ENCODE results near the gene PPEF1. TPM values are rescaled to one million over a fixed set of nuclear protein-coding genes. Genes with fewer than 3 reads are reported as not detected.

PPEF1 gene
- total RNA-seq, 4 donors from 2014 or later, result not detected

DNA sequence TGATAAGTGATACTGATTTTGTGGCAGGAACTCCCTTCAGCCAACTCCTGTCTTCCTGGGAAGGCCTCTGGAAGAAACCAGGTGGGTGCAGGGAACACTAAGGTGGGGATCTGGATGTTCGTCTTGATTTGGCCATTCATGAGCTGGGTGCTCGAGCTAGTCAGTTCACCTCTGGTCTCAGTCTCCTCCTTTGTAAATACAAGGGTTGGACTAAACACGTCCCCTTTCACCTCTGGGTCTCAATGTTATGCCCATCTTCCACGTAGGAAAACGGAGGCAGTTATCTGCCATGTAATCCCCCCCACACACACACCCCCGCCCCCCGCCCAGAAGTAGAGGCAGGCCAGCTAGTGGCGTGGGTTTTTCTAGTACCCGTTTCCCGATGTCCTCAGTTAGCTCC, 31.4 kb upstream of the PPEF1 start:
- no peaks in the 10 kb centered on the region for H3K4me1 ChIP-seq
- H3K9me3 ChIP-seq, result no peaks in the 10 kb centered on the region
- H3K4me3 ChIP-seq, result no peak overlapping the region
- no peaks in the 10 kb centered on the region for H3K27me3 ChIP-seq
- no peak overlapping the region for H3K27ac ChIP-seq
- TF ChIP-seq EP300 (IDR thresholded peaks at IDR 0.05; ENCODE audit: low read depth) (no peak), POLR2AphosphoS5 (IDR thresholded peaks at IDR 0.05) (no peak)
- no peak for DNase-seq
- H3K36me3 ChIP-seq, result no peaks in the 10 kb centered on the region
- intact Hi-C loops (cut with DNase I; ENCODE audit: low total_unique reads) (loop anchor here (5.0 kb wide), 1 partner anchor 1241 kb away; no protein-coding TSS in a partner anchor), in situ Hi-C loops (cut with MboI; ENCODE audit: low pct_ligation_motif_present in 1 of 4, low pct_unique_long_range_greater_than_20kb in 1 of 4, low sequenced_read_pairs in 3 of 4) (no loop called here)
- WGBS, 2 donors (ENCODE audit: low coverage in 1 of 2), result 85% methylated on average over 10 of the region's 10 CpGs; no CpG with 5 or more reads in 1 of the 2 donors

DNA sequence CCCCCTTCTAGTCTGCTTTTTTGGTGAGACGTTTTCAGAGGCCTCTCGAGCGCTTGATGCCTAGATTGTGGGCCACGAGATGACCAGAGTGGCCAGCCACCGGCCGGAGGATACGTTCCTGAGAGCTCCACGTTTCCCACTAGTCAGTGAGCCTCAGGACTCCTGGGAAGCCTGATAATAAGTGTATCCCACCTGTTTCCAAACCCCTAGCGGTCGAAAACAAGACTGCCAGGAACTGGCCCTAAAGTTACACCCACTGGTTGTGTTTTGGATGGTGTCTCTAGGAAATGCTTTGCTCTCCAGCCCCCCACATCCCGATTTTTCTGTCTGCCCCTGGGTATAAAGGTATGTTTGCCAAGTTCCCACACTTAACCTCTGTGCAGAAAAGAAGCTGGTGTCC, 31.0 kb upstream of the PPEF1 start:
- Histone ChIP-seq H3K27ac (no peak overlapping the region), H3K4me3 (no peak overlapping the region), H3K27me3 (no peaks in the 10 kb centered on the region), H3K9me3 (no peaks in the 10 kb centered on the region), H3K4me1 (no peaks in the 10 kb centered on the region), H3K36me3 (no peaks in the 10 kb centered on the region)
- no peak for TF ChIP-seq EP300 (IDR thresholded peaks at IDR 0.05; ENCODE audit: low read depth)
- TF ChIP-seq, protein P1, sequence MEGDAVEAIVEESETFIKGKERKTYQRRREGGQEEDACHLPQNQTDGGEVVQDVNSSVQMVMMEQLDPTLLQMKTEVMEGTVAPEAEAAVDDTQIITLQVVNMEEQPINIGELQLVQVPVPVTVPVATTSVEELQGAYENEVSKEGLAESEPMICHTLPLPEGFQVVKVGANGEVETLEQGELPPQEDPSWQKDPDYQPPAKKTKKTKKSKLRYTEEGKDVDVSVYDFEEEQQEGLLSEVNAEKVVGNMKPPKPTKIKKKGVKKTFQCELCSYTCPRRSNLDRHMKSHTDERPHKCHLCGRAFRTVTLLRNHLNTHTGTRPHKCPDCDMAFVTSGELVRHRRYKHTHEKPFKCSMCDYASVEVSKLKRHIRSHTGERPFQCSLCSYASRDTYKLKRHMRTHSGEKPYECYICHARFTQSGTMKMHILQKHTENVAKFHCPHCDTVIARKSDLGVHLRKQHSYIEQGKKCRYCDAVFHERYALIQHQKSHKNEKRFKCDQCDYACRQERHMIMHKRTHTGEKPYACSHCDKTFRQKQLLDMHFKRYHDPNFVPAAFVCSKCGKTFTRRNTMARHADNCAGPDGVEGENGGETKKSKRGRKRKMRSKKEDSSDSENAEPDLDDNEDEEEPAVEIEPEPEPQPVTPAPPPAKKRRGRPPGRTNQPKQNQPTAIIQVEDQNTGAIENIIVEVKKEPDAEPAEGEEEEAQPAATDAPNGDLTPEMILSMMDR (IDR thresholded peaks at IDR 0.05), result no peak
- no peak for TF ChIP-seq POLR2A (IDR thresholded peaks at IDR 0.05)
- no peak for TF ChIP-seq POLR2AphosphoS5 (IDR thresholded peaks at IDR 0.05)
- intact Hi-C loops (cut with DNase I; ENCODE audit: low total_unique reads) (loop anchor here (5.0 kb wide), 1 partner anchor 1241 kb away; no protein-coding TSS in a partner anchor), in situ Hi-C loops (cut with MboI; ENCODE audit: low pct_ligation_motif_present in 1 of 4, low pct_unique_long_range_greater_than_20kb in 1 of 4, low sequenced_read_pairs in 3 of 4) (no loop called here)
- WGBS, 2 donors (ENCODE audit: low coverage in 1 of 2), result 77% methylated on average over 11 of the region's 11 CpGs; no CpG with 5 or more reads in 1 of the 2 donors
- DNase-seq, result no peak

DNA sequence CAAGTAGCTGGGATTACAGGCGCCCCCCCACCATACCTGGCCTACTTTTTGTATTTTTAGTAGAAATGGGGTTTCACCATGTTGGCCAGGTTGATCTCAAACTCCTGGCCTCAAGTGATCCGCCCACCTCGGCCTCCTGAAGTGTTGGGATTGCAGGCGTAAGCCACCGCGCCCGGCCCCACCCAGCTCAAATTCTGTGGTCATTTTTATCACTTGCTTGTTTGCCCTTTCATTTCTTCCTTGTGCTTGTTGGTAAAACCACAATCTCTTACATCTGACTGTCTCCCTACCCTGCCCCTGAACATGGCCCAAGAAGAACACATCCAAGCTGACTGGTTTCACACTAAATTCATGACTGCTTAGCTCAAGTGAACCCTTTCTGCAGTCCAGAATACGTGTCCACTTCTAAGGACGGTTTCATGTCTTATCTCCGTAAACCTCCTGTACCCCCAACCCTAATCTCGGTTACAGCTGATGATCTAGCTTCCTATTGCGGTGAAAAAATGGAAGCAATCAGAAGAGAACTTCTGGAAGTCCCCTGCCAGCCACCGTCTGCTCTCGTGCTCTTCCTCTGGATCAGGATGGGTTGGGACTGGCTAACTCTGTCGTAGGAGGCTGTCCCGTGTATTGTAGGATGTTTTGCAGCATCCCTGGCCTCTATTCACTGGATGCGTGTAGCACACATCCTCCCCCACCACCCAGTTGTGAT, 30.1 kb upstream of the PPEF1 start:
- WGBS, 2 donors (ENCODE audit: low coverage in 1 of 2), result 78% methylated on average over 17 of the region's 17 CpGs; no CpG with 5 or more reads in 1 of the 2 donors
- peak; percentile 13 for DNase-seq
- Histone ChIP-seq H3K4me1 (no peaks in the 10 kb centered on the region), H3K9me3 (no peaks in the 10 kb centered on the region), H3K36me3 (no peaks in the 10 kb centered on the region), H3K27me3 (no peaks in the 10 kb centered on the region), H3K27ac (no peak overlapping the region), H3K4me3 (no peak overlapping the region)
- in situ Hi-C loops (cut with MboI; ENCODE audit: low pct_ligation_motif_present in 1 of 4, low pct_unique_long_range_greater_than_20kb in 1 of 4, low sequenced_read_pairs in 3 of 4) (no loop called here), intact Hi-C loops (cut with DNase I; ENCODE audit: low total_unique reads) (loop anchor here (5.0 kb wide), 1 partner anchor 1240 kb away; no protein-coding TSS in a partner anchor)
- TF ChIP-seq EP300 (IDR thresholded peaks at IDR 0.05; ENCODE audit: low read depth) (no peak), POLR2AphosphoS5 (IDR thresholded peaks at IDR 0.05) (no peak), POLR2A (IDR thresholded peaks at IDR 0.05) (no peak)
- TF ChIP-seq, protein P1 (IDR thresholded peaks at IDR 0.05), result no peak

DNA sequence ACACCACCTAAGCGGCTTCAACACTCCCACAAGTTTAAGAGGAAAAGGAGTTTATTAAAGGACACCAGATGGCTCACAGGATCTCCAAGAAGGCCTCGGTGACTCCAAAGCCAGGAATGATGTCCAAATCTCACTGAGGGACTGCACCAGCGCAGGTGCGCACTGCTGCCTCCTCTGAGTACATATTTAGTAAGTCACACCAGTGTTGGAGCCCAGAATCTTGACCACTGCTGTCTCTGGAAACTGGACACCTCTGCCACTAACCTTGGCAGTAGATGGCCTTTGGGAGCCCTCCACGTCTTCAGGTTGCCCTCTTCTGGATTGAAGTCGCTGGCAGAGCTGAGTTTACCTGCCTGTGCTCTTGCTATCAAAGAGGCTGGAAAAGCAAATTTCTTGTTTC, 25.4 kb upstream of the PPEF1 start:
- H3K27me3 ChIP-seq, result no peaks in the 10 kb centered on the region
- H3K27ac ChIP-seq, result no peak overlapping the region
- H3K4me1 ChIP-seq, result no peaks in the 10 kb centered on the region
- no peak overlapping the region for H3K4me3 ChIP-seq
- DNase-seq, result no peak
- intact Hi-C loops (cut with DNase I; ENCODE audit: low total_unique reads) (no loop called here), in situ Hi-C loops (cut with MboI; ENCODE audit: low pct_ligation_motif_present in 1 of 4, low pct_unique_long_range_greater_than_20kb in 1 of 4, low sequenced_read_pairs in 3 of 4) (no loop called here)
- TF ChIP-seq POLR2A (IDR thresholded peaks at IDR 0.05) (no peak), EP300 (IDR thresholded peaks at IDR 0.05; ENCODE audit: low read depth) (no peak), POLR2AphosphoS5 (IDR thresholded peaks at IDR 0.05) (no peak)
- TF ChIP-seq, protein P1 (IDR thresholded peaks at IDR 0.05), result no peak
- WGBS, 2 donors (ENCODE audit: low coverage in 1 of 2), result 87% methylated on average over 6 of the region's 6 CpGs; no CpG with 5 or more reads in 1 of the 2 donors
- no peaks in the 10 kb centered on the region for H3K36me3 ChIP-seq
- no peaks in the 10 kb centered on the region for H3K9me3 ChIP-seq
